Stimulated activated CD8-positive, alpha-beta memory T cell treated with anti-CD3 and anti-CD28 coated beads, Interleukin-7, amount 100 ng/mL, for 24 hours (primary cell): ENCODE results near the gene ABITRAM.
A peak's percentile ranks its signal among the peaks of the same experiment; 100 is the strongest.
"Not testable (repeated sequence)": the region's sequence is repeated elsewhere in the genome, so short reads cannot be mapped to it uniquely, and the experiment has no call there.

Source experiments
- DNase-seq: peaks from one replicate; pipeline ENCODE4 v3.0.0-alpha.2; 2020; ENCODE audit warnings: low read depth

The ABITRAM gene

GRCh38 chr9:108928386-108928785 lies 5.8 kb upstream of the ABITRAM start:
- DNase-seq = no peak

- DNase-seq = no peak
Measured at GRCh38 chr9:108933231-108933717, 926 bp upstream of the ABITRAM start.

DNA sequence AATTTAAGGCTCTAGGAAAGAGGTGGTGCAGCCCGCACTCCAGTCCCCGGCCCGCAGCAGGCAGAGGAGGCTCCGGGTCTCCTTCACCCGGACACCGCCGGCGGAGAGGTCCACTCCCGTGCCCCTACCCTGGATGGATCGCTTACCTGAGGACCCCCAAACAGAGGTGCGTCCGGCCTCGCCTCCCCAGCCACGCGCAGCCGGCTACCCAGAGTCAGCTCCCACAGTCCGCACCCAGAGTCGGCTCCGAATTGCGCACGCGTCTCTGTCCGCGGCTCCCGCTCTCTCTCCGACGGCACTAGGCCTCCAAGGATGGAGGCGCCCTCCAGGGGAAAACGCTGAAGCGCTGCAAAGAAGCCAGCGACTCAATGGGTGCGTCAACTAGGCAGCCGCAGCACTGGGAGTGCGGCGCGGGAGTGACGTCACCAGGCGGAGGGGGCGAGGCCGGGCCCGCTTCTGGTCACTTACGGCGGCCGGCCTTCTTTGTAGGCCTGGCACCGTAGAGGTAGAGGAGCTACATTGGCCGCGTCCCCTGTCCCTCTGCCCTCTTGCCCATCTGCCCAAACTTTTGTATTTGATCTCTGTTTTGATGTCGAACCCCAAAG lies 380 bp upstream of the ABITRAM start, which contains the start of gene ELP1:
Gene ELP1 (minus strand): TSS at position 407 of the 605 bp plus-strand sequence. CDS start 2,978 bp downstream, outside the sequence.
- peak; percentile 87 for DNase-seq

DNA sequence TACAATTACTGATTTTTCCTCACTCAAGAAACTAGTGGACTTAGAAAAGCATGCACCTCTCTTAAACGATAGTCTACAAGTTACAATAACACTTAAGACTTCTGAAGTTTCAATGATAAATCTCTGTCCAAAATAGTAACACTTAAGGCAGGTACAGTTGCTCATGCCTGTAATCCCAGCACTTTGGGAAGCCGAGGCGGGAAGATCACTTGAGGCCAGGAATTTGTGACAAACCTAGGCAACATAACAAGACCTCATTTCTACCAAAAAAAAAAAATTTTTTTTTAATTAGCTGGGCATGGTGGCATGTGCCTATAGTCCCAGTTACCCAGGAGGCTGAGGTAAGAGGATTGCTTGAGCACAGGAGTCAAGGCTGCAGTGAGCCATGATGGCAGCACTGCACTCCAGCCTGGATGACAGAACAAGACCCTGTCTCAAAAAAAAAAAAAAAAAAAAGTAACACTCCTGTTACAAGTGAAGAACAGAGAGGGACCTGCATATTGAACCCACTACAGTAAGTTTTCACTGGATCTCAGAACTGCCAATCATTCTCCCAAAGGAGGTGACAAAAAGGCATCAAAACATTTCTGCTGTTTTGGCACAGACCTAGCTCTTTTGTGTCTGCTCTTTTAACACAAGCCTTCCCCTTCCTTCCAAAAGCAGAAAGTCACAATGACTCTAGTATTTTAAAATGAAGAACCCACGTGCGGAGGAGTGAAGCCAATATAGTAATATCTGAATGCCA lies 3.5 kb downstream of the ABITRAM start:
- no peak for DNase-seq

- DNase-seq = no peak
Measured at GRCh38 chr9:108939975-108940374, 5.8 kb downstream of the ABITRAM start.

- no peak for DNase-seq
Measured at GRCh38 chr9:108950168-108950567, 16.0 kb downstream of the ABITRAM start.

GRCh38 chr9:108951578-108951977 lies 17.4 kb downstream of the ABITRAM start:
- no peak for DNase-seq

GRCh38 chr9:108953983-108954574 lies 19.9 kb downstream of the ABITRAM start:
- DNase-seq = no peak

GRCh38 chr9:108956022-108956630 lies 21.9 kb downstream of the ABITRAM start:
- no peak for DNase-seq

DNA sequence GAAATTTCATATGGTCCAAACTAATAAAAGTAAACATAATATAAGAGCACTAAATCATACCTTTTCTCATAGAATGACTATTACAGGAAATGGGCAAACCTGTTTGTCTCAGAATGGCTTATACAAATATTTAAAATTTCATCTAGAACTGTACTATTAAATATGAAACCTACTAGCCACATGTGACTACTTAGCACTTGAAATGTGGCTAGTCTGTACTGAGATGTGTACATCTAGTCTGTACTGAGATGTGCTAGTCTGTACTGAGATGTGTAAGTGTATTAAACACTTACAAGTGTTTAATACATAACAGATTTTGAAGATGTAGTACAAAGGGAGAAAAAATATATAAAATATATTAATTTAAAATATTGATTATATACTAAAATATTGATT lies 22.4 kb downstream of the ABITRAM start:
- DNase-seq = no peak

- DNase-seq = no peak
Measured at GRCh38 chr9:108960331-108960730, 26.1 kb downstream of the ABITRAM start.

DNA sequence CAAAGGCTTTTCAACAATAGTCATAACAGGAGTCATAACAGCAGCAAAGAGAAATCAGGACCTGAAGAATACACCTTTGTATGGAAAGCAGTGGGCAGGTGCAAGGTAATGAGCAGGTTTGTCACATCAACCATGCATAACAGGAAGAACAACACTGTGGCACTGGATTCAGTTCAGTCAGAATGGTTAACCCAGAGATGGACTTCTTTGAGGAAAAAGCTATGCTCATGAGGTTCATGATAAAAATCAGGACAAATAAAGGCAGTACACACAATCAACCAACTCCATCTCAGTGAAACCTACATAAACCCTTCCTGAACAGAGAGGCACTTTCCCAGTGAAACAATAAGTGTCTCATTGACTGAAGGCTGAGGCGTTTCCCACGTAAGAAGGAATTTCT lies 27.0 kb downstream of the ABITRAM start:
- no peak for DNase-seq

- no peak for DNase-seq
Measured at GRCh38 chr9:108963459-108964143, 29.4 kb downstream of the ABITRAM start.

GRCh38 chr9:108967916-108968315 lies 33.7 kb downstream of the ABITRAM start:
- DNase-seq = no peak

DNA sequence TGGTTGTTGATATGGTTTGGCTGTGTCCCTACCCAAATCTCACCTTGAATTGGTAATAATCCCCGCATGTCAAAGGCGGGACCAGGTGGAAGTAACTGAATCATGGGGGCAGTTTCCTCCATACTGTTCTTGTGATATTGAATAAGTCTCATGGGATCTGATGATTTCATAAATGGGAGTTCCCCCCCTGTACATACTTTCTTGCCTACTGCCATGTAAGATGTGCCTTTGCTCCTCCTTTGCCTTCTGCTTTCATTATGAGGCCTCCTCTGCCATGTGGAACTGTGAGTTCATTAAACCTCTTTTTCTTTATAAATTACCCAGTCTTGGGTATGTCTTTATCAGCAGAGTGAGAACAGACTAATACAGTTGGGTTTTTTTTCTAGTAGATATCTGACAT lies 37.2 kb downstream of the ABITRAM start:
- not testable (repeated sequence) for DNase-seq

- no peak for DNase-seq
Measured at GRCh38 chr9:108972186-108972585, 38.0 kb downstream of the ABITRAM start.

GRCh38 chr9:108972626-108973209 lies 38.5 kb downstream of the ABITRAM start:
- DNase-seq = no peak

GRCh38 chr9:108973895-108974294 lies 39.7 kb downstream of the ABITRAM start:
- DNase-seq = no peak

GRCh38 chr9:108978205-108978604 lies 44.0 kb downstream of the ABITRAM start:
- no peak for DNase-seq

DNA sequence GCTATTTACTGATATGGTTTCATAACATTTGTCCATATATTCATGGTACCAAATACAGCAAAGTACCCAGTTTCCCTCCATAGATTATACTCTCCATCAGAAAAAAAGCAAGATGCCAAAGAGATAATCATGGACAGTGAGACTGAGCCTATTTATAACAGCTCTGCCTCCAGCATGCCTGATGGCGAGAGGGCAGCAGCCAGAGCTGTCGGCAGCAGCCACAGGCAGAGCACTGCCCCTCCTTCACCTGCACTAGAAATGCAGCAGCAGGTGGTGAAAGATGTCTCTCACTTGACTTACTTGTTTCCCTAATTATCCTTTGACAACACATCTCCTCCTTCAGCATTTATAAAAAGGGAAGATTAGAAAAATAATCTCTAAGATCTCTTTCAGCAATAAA lies 46.7 kb downstream of the ABITRAM start:
- DNase-seq = no peak

DNA sequence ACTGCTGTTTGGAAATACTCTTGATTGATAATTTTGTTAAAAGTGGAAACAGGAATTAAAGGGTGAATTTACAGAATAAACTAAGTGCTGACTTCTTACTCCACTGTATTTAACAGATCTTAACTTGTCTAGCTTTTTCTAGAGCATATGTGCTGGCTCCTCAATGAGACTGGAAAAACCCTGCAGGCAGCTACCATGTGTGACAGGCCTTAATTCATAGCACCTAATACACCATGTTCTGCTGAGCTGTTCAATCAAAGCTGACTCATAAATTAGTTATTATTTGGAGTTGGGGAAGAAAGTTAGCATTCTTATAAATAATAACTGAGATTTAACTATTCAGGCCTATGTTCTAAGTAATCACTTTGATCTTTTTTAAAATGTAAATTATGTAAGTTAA lies 49.7 kb downstream of the ABITRAM start:
- no peak for DNase-seq
